Colonic mucosa (tissue), 4 donors: ENCODE data around the gene TMEM255A. TPM values are rescaled to one million over a fixed set of nuclear protein-coding genes. Genes with fewer than 3 reads are reported as not detected.

Experiments used
- DNase-seq: peaks from one replicate; pipeline ENCODE4 v3.0.0-alpha.2; 2020
- H3K27ac ChIP-seq: fragments of 200-600 bp; one replicate; pipeline ENCODE4 v1.8.0; 2021
- H3K27me3 ChIP-seq: fragments of 200-600 bp; one replicate; pipeline ENCODE4 v1.8.0; 2021
- H3K36me3 ChIP-seq: fragments of 200-600 bp; one replicate; pipeline ENCODE4 v1.8.0; 2021
- H3K4me1 ChIP-seq: fragments of 200-600 bp; one replicate; pipeline ENCODE4 v1.8.0; 2021; ENCODE audit warnings: mild to moderate bottlenecking
- H3K4me3 ChIP-seq: fragments of 200-600 bp; one replicate; pipeline ENCODE4 v1.8.0; 2021
- H3K9ac ChIP-seq, 2 donors: one replicate each; pipeline ENCODE4 v1.7.0; 2013; ENCODE audit warnings: control low read depth in 2 of 2, low read depth in 2 of 2, low read length in 2 of 2
- H3K9me3 ChIP-seq: fragments of 200-600 bp; one replicate; pipeline ENCODE4 v1.8.0; 2021
- CTCF ChIP-seq: fragments of 200-600 bp; IDR thresholded peaks from one replicate; pipeline ENCODE4 v1.8.0; 2022; ENCODE audit warnings: antibody characterized with exemption, mild to moderate bottlenecking
- intact Hi-C: fragments of 100-400 bp; cut with DNase I; formaldehyde crosslinking; loops from one replicate; pipeline ENCODE4 v1.14.1; 2022
- total RNA-seq, 2 donors: library from RNA; stranded (reverse); fragmentation: NEBNext Ultra II Directional in 1 of 2; extraction: Animal tissue kit (Norgen Biotek cat#: 25700) in 1 of 2; gene quantifications; one replicate each; pipeline ENCODE4 v1.2.1, GENCODE V29; 2021
- donor health status: healthy.
- donor health status: DM: no; HTN: no; CAD: no.
- donor health status: DM: no; HTN: no; CAD: no.

TMEM255A gene
- total RNA-seq, 2 donors from 2014 or later, result 1.1 to 2.6 TPM

- TF ChIP-seq CTCF, result no peak
- Histone ChIP-seq H3K9me3 (no peaks in the 10 kb centered on the region), H3K27ac (no peak overlapping the region), H3K4me3 (no peak overlapping the region), H3K4me1 (no peaks in the 10 kb centered on the region), H3K9ac (no peak overlapping the region), H3K36me3 (no peaks in the 10 kb centered on the region), H3K27me3 (no peaks in the 10 kb centered on the region)
- intact Hi-C loops, result no loop called here
- DNase-seq, result no peak
Measured at GRCh38 chrX:120331116-120331515, 19.9 kb upstream of the TMEM255A start.

- Histone ChIP-seq H3K4me1 (no peaks in the 10 kb centered on the region), H3K9ac (no peak overlapping the region), H3K9me3 (no peaks in the 10 kb centered on the region), H3K36me3 (no peaks in the 10 kb centered on the region), H3K27me3 (no peaks in the 10 kb centered on the region), H3K27ac (no peak overlapping the region), H3K4me3 (no peak overlapping the region)
- no peak for DNase-seq
- no peak for TF ChIP-seq CTCF
- intact Hi-C loops, result no loop called here
Measured at GRCh38 chrX:120321520-120322281, 10.4 kb upstream of the TMEM255A start.

GRCh38 chrX:120318411-120318810, 7.2 kb upstream of the TMEM255A start:
- no peaks in the 10 kb centered on the region for H3K4me1 ChIP-seq
- no peak overlapping the region for H3K9ac ChIP-seq
- DNase-seq, result no peak
- no peaks in the 10 kb centered on the region for H3K27me3 ChIP-seq
- no peaks in the 10 kb centered on the region for H3K9me3 ChIP-seq
- intact Hi-C loops, result no loop called here
- no peaks in the 10 kb centered on the region for H3K36me3 ChIP-seq
- TF ChIP-seq CTCF, result no peak
- no peak overlapping the region for H3K4me3 ChIP-seq
- no peak overlapping the region for H3K27ac ChIP-seq

- H3K27ac ChIP-seq, result no peak overlapping the region
- H3K4me3 ChIP-seq, result no peak overlapping the region
- no peaks in the 10 kb centered on the region for H3K9me3 ChIP-seq
- H3K9ac ChIP-seq, result no peak overlapping the region
- DNase-seq, result no peak
- intact Hi-C loops, result no loop called here
- H3K36me3 ChIP-seq, result no peaks in the 10 kb centered on the region
- TF ChIP-seq CTCF, result no peak
- H3K27me3 ChIP-seq, result no peaks in the 10 kb centered on the region
- H3K4me1 ChIP-seq, result no peaks in the 10 kb centered on the region
Measured at GRCh38 chrX:120316587-120317283, 5.5 kb upstream of the TMEM255A start.

GRCh38 chrX:120315776-120316175, 4.5 kb upstream of the TMEM255A start:
- Histone ChIP-seq H3K4me1 (no peaks in the 10 kb centered on the region), H3K9me3 (no peaks in the 10 kb centered on the region), H3K36me3 (no peaks in the 10 kb centered on the region), H3K27me3 (peaks cover 7% of the 10 kb centered on the region), H3K9ac (no peak overlapping the region), H3K4me3 (no peak overlapping the region), H3K27ac (no peak overlapping the region)
- TF ChIP-seq CTCF, result no peak
- no peak for DNase-seq
- intact Hi-C loops, result no loop called here
